GM18499 (cell line): Measurements from ENCODE around the gene CYSRT1.

Source experiments
- ATAC-seq: cut with Tn5 transposase; IDR thresholded peaks from one replicate; pipeline ENCODE4 v1.9.1; 2021; ENCODE audit warnings: moderate number of reproducible peaks; ENCODE audit not compliant: insufficient read depth, unreplicated experiment

CYSRT1 gene

GRCh38 chr9:137265496-137266161 lies 40.7 kb downstream of the CYSRT1 start:
- no peak for ATAC-seq

- ATAC-seq = no peak
These were observed 41.2 kb downstream of the CYSRT1 start for GRCh38 chr9:137266162-137266527.

DNA sequence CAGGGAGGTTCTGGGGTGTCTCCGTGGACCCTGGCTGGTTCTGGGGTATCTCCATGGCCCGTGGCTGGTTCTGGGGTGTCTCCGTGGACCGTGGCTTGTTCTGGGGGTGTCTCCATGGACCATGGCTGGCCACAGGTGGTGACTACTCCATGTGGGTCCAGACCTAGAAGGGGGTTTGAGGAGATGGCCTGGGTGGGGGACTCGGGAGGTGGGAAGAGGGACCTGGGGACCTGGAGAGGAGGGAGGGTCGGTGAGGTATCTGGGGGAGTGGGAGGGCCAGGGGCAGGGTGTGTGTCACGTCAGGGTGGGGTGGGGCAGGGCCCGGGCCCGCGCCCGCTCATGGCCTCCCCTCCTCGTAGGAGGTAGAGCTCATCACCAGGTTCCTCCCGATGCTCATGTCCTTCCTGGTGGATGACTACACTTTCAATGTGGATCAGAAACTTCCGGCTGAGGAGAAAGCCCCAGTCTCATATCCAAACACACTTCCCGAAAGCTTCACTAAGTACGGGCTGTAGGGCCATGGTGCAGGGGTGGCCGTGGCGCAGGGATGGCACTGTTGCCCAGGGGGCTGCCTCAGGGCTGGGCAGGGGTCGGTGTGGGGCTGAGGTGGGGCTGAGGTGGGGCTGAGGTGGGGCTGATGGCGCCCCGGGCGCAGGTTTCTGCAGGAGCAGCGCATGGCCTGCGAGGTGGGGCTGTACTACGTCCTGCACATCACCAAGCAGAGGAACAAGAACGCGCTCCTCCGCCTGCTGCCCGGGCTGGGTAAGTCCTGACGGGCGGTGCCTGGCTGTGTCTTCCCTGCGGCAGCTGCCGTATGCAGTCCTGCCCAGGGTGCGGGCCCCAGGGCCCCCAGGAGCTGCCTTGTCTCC lies 41.8 kb downstream of the CYSRT1 start:
- ATAC-seq = no peak

DNA sequence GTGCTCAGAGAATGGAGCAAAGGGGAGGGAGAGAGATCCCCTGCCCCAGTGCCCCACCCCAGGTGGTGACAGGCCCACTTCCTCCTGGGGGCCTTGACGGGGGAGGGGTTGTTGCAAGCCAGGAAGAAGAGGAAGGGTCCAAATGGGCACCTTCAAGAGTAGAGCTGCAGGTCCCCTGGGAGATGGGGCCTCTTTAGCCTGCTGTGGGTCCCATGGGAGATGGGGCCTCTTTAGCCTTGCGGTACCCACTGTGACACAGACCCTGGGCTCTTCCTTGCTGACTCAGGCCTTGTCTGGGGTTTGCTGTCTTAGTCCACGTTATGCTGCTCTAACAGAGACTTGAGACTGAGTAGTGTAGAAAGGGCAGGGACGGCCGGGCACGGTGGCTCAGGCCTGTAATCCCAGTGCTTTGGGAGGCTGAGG lies 43.0 kb downstream of the CYSRT1 start:
- ATAC-seq = no peak

GRCh38 chr9:137268538-137269201 lies 43.7 kb downstream of the CYSRT1 start:
- ATAC-seq = no peak

DNA sequence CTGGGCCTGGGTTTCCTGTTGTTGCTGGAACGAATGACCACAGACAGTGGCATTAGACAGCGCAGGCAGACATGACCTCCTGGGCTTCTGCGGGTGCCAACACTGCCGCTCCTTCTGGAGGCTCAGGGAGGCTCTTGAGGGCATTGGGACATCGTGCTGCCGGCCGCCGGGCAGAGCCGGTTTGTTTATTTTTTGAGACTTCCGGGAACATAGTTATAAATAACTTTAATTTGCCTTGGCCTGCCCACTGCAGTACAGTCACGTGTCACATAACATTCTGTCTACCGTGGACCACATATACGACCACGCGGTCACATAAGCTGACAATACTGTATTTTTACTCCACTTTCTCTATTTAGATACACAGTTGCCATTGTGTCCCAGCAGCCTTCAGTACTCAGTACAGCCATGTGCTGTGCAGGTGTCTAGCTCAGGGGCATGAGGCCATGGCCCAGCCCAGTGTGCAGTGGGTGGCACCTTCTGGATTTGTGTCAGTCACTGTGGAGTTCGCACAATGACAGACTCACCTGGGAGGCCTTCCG lies 44.3 kb downstream of the CYSRT1 start:
- ATAC-seq = no peak

DNA sequence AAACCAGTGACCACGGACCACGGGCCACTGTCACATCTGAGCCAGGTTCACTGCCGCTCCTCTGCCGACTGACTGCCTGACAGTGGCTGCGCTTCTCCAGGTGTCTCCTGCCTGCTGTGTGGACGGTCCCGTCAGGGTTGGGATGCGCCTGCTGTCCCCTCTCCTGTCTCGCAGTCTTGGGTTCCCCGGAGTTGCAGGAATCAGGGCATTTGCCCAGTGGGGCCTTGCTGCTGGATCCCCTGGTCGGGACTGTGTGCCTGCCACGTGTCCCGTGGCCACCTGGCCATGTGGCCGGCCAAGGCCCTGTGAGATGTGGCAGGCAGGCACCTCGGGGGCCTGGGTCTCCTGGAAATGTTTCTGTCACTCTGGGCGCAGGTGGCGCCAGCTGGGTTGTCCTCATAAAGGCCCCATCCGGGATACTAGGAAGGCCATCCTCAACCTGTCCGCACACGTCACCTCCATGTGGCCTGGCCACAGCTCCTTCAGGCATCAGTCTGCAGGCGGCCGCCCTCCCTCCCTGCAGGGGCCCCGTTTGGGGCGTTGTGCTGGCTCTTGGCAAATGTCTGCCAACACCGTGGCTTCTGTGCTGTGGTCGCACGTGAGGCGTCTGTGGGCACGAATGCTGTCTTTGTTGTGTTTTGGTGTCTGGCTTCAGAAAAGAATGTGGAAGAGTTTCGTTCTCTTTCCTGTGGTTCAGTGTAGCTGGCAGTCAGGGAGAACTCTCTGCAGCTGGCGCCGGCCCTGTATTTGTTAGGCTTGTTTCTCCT lies 46.1 kb downstream of the CYSRT1 start:
- no peak for ATAC-seq

- ATAC-seq = no peak
These were observed 46.7 kb downstream of the CYSRT1 start for GRCh38 chr9:137271696-137272076.

GRCh38 chr9:137272241-137273094 lies 47.5 kb downstream of the CYSRT1 start:
- no peak for ATAC-seq

GRCh38 chr9:137273095-137273490 lies 48.1 kb downstream of the CYSRT1 start:
- no peak for ATAC-seq

GRCh38 chr9:137273611-137274320 lies 48.8 kb downstream of the CYSRT1 start:
- no peak for ATAC-seq

DNA sequence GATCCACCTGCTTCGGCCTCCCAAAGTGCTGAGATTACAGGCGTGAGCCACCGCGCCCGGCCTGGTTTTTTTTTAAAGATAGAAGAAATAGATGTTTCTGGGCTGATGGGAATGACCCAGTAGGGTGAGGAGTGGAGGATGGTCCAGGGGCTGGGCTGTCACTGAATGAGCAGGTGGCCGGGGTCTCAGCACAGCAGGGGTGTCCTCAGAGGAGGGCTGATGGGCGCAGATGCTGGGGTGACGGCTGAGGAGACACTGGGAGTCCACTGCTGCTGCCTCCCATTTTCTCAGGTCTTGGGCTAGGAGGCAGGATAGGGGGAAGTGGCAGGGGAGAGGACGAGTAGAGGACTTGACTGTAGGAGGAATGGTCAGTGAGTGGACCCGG lies 50.2 kb downstream of the CYSRT1 start:
- no peak for ATAC-seq
